ENCODE measurements around the gene C5orf24.
"Not testable (repeated sequence)": the region's sequence is repeated elsewhere in the genome, so short reads cannot be mapped to it uniquely, and the experiment has no call there.

The C5orf24 gene

GRCh38 chr5:134880937-134881336 is 35.2 kb downstream of the C5orf24 start (continued):
- peak; percentile 58; the same call in 1 of the 2 replicates for TF ChIP-seq REST (tag by site-specific recombination; IDR thresholded peaks at IDR 0.05)

- H3K27ac ChIP-seq (ENCODE audit: extremely low read depth, low read depth, low read length); CTCF ChIA-PET; H3K36me3 ChIP-seq (ENCODE audit: control insufficient read depth in 2 of 2, insufficient read depth in 1 of 2, low read length in 2 of 2); H3K4me1 ChIP-seq (ENCODE audit: control insufficient read depth, insufficient read depth, low read length); H3K4me3 ChIP-seq (ENCODE audit: low read depth, low read length); POLR2A ChIA-PET; H3K9me3 ChIP-seq (ENCODE audit: control insufficient read depth, insufficient read depth, low read depth, low read length): not testable (repeated sequence)
Observed at GRCh38 chr5:134881711-134882110, 35.9 kb downstream of the C5orf24 start.

GRCh38 chr5:134887593-134888159 is 41.9 kb downstream of the C5orf24 start:
- Histone ChIP-seq H3K27ac (ENCODE audit: extremely low read depth, low read depth, low read length) (no peak overlapping the region), H3K36me3 (ENCODE audit: control insufficient read depth in 2 of 2, insufficient read depth in 1 of 2, low read length in 2 of 2) (peaks cover 7 to 23% of the 10 kb centered on the region in 2 experiments; a peak in 2 of 3 replicates), H3K4me1 (ENCODE audit: control insufficient read depth, insufficient read depth, low read length) (no peaks in the 10 kb centered on the region), H3K4me3 (ENCODE audit: low read depth, low read length) (no peak overlapping the region), H3K9me3 (ENCODE audit: control insufficient read depth, insufficient read depth, low read depth, low read length) (no peaks in the 10 kb centered on the region)
- POLR2A ChIA-PET: no interaction called here
- CTCF ChIA-PET: interaction anchor here (0.6 to 1.2 kb wide), 2 partner anchors 13 to 17 kb away, joined by 3 to 5 read pairs; partner anchors contain the start of gene PCBD2
- no peak for TF ChIP-seq ZNF423 (tag by site-specific recombination; IDR thresholded peaks at IDR 0.05)
- no peak for TF ChIP-seq ZBTB6 (tag by site-specific recombination; IDR thresholded peaks at IDR 0.05)
- no peak for TF ChIP-seq ZEB2 (tag by site-specific recombination; IDR thresholded peaks at IDR 0.05)
- no peak for TF ChIP-seq ZBTB10 (tag by site-specific recombination; IDR thresholded peaks at IDR 0.05)
- TF ChIP-seq ZNF169 (tag by site-specific recombination; IDR thresholded peaks at IDR 0.05): no peak
- TF ChIP-seq ZNF530 (tag by site-specific recombination; IDR thresholded peaks at IDR 0.05; ENCODE audit: low read depth): no peak
- TF ChIP-seq KLF7 (tag by site-specific recombination; IDR thresholded peaks at IDR 0.05; ENCODE audit: borderline replicate concordance): no peak
- no peak for TF ChIP-seq ZNF274 (IDR thresholded peaks at IDR 0.05; ENCODE audit: low read length)
- no peak for TF ChIP-seq ZNF274 (tag by site-specific recombination; IDR thresholded peaks at IDR 0.05; ENCODE audit: borderline replicate concordance)
- TF ChIP-seq ZNF335 (tag by site-specific recombination; conservative IDR thresholded peaks at IDR 0.05): no peak
- no peak for TF ChIP-seq REST (tag by site-specific recombination; IDR thresholded peaks at IDR 0.05)
- TF ChIP-seq ZNF747 (tag by site-specific recombination; IDR thresholded peaks at IDR 0.05): no peak
- TF ChIP-seq ZNF544 (tag by site-specific recombination; IDR thresholded peaks at IDR 0.05): no peak
- no peak for TF ChIP-seq ZSCAN5A (tag by site-specific recombination; IDR thresholded peaks at IDR 0.05)
- no peak for TF ChIP-seq ZNF362 (tag by site-specific recombination; IDR thresholded peaks at IDR 0.05)
- no peak for TF ChIP-seq ZNF223 (tag by site-specific recombination; IDR thresholded peaks at IDR 0.05)
- no peak for TF ChIP-seq YY2 (tag by site-specific recombination; IDR thresholded peaks at IDR 0.05)
- no peak for TF ChIP-seq ZNF76 (tag by site-specific recombination; IDR thresholded peaks at IDR 0.05; ENCODE audit: borderline replicate concordance, low read depth)
